ENCODE results near the gene CNGA4.

Gene CNGA4

DNA sequence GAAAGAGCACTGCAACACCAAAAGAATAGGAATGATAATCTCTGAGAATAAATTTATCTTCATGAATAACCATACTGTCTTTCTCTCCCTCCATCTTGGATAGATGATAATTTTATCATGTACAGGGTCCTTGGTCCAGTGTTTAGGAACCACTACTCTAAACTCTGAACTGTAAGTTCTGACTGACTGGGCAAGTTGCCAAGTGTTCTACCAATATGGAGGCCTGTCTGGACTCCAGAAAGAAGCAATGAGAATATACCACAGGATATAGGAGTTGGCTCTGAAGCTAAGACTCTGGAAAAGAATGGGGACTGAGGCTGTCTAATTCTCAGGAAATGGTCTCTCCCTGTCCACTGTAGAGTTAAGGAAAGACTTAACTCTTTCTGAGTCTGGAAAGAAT, 6.0 kb upstream of the CNGA4 start:
- TF ChIP-seq, protein P1, sequence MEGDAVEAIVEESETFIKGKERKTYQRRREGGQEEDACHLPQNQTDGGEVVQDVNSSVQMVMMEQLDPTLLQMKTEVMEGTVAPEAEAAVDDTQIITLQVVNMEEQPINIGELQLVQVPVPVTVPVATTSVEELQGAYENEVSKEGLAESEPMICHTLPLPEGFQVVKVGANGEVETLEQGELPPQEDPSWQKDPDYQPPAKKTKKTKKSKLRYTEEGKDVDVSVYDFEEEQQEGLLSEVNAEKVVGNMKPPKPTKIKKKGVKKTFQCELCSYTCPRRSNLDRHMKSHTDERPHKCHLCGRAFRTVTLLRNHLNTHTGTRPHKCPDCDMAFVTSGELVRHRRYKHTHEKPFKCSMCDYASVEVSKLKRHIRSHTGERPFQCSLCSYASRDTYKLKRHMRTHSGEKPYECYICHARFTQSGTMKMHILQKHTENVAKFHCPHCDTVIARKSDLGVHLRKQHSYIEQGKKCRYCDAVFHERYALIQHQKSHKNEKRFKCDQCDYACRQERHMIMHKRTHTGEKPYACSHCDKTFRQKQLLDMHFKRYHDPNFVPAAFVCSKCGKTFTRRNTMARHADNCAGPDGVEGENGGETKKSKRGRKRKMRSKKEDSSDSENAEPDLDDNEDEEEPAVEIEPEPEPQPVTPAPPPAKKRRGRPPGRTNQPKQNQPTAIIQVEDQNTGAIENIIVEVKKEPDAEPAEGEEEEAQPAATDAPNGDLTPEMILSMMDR (conservative IDR thresholded peaks at IDR 0.05; ENCODE audit: control insufficient read depth, insufficient read depth, low read depth, low read length) = no peak
- DNase-seq (ENCODE audit: low read depth) = peak; percentile 8
- no peak overlapping the region for H3K4me3 ChIP-seq (ENCODE audit: control insufficient read depth, low read depth, low read length)

DNA sequence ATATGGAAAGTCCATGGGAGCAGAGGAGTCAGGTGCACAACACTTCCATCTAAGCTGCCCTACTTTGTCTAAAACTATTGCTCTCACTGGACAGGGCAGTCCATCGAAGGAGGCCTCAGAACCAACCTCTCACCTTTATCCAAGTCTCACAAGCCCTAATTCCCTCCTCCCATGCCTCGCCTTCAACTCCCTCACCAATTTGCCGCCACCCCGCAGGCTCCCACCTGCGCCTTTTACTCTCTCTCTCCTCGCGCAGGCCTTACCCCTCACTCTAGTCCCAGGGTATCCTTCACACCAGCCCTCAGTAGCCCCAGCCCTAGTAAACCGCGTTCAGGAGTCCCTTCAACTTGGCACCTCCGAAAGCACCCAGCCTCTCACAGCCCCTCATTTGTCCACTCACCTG, 4.9 kb upstream of the CNGA4 start:
- TF ChIP-seq, protein P1 (conservative IDR thresholded peaks at IDR 0.05; ENCODE audit: control insufficient read depth, insufficient read depth, low read depth, low read length) = no peak
- H3K4me3 ChIP-seq (ENCODE audit: control insufficient read depth, low read depth, low read length) = peak overlapping the region; percentile 99
- DNase-seq (ENCODE audit: low read depth) = no peak

DNA sequence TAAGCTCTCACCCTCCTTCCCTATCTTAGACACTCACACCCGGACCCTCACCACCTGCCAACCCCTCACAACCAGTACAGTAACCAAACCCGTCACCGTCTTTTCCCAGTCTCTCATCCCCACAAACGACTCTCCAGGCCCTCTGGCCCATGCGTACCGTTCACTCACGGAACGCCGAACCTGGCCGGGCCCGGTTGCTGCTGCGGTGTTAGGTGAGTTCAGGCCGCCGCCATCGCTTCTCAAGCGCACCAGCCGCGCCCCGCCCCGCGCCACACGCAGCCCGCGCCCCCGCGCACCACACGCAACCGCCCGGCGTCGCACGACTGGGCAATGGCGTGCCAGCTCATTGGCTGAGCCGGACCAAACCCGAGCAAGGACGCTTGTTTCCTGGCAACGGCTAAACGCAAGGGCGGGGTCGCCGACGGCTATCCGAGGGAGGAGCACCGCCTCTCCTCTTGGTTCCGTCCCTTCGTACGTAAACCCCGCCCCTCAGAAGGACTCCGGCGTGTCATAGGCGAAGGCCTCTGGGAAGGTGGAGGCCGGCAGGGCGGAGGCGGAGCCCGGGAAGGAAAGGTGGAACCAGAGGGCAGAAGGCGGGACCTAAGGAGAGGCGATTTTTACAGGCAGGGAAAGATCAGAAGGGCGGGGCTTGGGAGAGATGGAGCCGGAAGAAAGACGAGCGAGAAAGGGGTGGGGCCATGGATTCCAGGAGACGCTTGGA, 4.3 kb upstream of the CNGA4 start, which contains the start of gene FHIP1B:
Gene FHIP1B (minus strand): TSS at position 250 of the 721 bp plus-strand sequence. CDS start 10,120 bp downstream, outside the sequence.
- TF ChIP-seq, protein P1 (conservative IDR thresholded peaks at IDR 0.05; ENCODE audit: control insufficient read depth, insufficient read depth, low read depth, low read length) = no peak
- DNase-seq (ENCODE audit: low read depth) = peak; percentile 99
- H3K4me3 ChIP-seq (ENCODE audit: control insufficient read depth, low read depth, low read length) = peak within 1 kb of the TSS; percentile 99

DNA sequence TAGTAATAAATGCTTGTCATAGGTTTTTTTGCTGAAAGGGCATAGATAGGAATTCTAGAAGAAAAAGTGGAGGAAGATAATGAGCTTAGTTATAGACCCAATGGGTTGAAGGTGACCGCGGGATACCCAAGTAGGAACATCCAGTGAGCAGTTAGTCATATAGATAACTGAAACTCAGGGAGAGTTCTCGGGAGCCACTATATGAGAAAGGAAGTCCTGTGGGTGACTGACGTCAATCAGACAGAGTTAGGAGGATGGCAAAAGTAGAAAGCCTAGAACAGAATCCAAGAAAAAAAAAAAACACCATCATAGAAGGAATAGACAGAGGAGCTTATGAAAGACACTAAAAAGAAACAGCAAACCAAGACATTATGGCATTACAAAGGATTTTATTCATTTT, 1.6 kb upstream of the CNGA4 start:
- no peak for DNase-seq (ENCODE audit: low read depth)
- H3K4me3 ChIP-seq (ENCODE audit: control insufficient read depth, low read depth, low read length) = no peak overlapping the region
- TF ChIP-seq, protein P1 (conservative IDR thresholded peaks at IDR 0.05; ENCODE audit: control insufficient read depth, insufficient read depth, low read depth, low read length) = no peak

DNA sequence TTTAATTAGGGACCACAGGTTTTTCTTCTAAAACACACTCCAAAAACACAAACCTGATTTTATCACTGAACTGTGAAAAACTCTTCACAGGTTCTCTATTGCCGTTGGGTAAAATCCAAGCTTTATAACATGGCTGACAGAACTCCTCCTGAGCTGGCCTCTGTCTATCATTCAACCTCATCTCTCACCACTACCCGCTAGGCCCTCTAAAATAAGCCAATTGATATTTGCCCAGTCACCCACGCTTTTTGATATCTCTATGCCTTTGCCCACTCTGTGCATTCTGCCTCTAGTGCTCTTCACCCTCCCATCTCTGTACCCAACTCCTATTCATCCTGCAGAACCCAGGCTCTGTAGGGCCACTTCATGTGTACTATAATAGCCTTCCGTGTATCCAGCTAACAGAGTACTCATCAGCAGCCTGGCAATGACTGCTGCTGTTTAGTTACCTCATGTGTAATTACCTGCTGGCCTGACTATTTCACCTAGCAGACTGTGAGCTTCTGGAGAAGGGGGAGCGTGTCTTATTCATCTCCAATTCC, 1.1 kb upstream of the CNGA4 start:
- H3K4me3 ChIP-seq (ENCODE audit: control insufficient read depth, low read depth, low read length) = no peak overlapping the region
- TF ChIP-seq, protein P1 (conservative IDR thresholded peaks at IDR 0.05; ENCODE audit: control insufficient read depth, insufficient read depth, low read depth, low read length) = no peak
- no peak for DNase-seq (ENCODE audit: low read depth)

DNA sequence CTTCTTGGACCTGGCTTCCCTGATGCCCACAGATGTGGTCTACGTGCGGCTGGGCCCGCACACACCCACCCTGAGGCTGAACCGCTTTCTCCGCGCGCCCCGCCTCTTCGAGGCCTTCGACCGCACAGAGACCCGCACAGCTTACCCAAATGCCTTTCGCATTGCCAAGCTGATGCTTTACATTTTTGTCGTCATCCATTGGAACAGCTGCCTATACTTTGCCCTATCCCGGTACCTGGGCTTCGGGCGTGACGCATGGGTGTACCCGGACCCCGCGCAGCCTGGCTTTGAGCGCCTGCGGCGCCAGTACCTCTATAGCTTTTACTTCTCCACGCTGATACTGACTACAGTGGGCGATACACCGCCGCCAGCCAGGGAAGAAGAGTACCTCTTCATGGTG, 1.2 kb downstream of the CNGA4 start:
- no peak for DNase-seq (ENCODE audit: low read depth)
- H3K4me3 ChIP-seq (ENCODE audit: control insufficient read depth, low read depth, low read length) = no peak overlapping the region
- TF ChIP-seq, protein P1 (conservative IDR thresholded peaks at IDR 0.05; ENCODE audit: control insufficient read depth, insufficient read depth, low read depth, low read length) = no peak

All from fibroblast of mammary gland (primary cell).